ENCODE measurements around the gene HOXA1.

Gene HOXA1

DNA sequence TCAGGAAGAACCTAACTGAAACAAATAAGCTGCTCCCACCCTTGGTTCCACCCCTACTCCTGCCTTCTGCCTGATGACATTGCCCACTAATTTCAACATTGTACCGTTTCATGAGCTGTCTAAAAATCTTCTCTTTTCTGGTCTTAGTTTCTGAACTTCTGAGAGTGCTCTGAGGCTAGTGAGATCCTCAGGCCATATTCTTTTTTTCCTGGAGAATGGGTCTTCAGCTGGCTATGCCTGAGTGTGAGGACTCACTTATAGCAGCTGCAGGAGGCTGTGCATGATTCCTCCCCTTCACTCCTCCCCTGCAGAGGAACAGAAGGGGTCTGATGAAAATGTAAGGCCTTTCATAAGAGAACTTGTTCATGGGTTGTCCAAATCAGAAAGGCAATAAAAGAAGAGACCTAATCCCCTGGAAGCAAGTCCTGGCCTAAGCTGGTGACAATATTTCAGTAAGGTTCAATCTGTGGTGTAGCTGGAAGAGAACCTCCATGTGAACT is 23.7 kb upstream of the HOXA1 start:
- Histone ChIP-seq H3K27ac (replicated peaks) (no peak overlapping the region), H3K27me3 (ENCODE audit: insufficient read depth, poor library complexity, severe bottlenecking) (peaks cover 3% of the 10 kb centered on the region), H3K4me3 (replicated peaks; ENCODE audit: insufficient read depth, low read length) (no peak overlapping the region)
- no peak for DNase-seq (ENCODE audit: low read depth in 1 of 2, low spot score in 1 of 2)
- no peak for TF ChIP-seq GABPA (IDR thresholded peaks at IDR 0.05; ENCODE audit: low read depth)
- no peak for TF ChIP-seq POLR2AphosphoS5 (IDR thresholded peaks at IDR 0.05; ENCODE audit: low read depth)
- TF ChIP-seq SPI1 (IDR thresholded peaks at IDR 0.05; ENCODE audit: borderline replicate concordance, low read depth): no peak
- TF ChIP-seq, protein P1, sequence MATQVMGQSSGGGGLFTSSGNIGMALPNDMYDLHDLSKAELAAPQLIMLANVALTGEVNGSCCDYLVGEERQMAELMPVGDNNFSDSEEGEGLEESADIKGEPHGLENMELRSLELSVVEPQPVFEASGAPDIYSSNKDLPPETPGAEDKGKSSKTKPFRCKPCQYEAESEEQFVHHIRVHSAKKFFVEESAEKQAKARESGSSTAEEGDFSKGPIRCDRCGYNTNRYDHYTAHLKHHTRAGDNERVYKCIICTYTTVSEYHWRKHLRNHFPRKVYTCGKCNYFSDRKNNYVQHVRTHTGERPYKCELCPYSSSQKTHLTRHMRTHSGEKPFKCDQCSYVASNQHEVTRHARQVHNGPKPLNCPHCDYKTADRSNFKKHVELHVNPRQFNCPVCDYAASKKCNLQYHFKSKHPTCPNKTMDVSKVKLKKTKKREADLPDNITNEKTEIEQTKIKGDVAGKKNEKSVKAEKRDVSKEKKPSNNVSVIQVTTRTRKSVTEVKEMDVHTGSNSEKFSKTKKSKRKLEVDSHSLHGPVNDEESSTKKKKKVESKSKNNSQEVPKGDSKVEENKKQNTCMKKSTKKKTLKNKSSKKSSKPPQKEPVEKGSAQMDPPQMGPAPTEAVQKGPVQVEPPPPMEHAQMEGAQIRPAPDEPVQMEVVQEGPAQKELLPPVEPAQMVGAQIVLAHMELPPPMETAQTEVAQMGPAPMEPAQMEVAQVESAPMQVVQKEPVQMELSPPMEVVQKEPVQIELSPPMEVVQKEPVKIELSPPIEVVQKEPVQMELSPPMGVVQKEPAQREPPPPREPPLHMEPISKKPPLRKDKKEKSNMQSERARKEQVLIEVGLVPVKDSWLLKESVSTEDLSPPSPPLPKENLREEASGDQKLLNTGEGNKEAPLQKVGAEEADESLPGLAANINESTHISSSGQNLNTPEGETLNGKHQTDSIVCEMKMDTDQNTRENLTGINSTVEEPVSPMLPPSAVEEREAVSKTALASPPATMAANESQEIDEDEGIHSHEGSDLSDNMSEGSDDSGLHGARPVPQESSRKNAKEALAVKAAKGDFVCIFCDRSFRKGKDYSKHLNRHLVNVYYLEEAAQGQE (IDR thresholded peaks at IDR 0.05; ENCODE audit: insufficient replicate concordance, low read depth): no peak
- TF ChIP-seq CTCF (IDR thresholded peaks at IDR 0.05; ENCODE audit: insufficient read depth, low read length): no peak

- no peak for TF ChIP-seq POLR2AphosphoS5 (IDR thresholded peaks at IDR 0.05; ENCODE audit: low read depth)
- no peak for TF ChIP-seq CTCF (IDR thresholded peaks at IDR 0.05; ENCODE audit: insufficient read depth, low read length)
- TF ChIP-seq SPI1 (IDR thresholded peaks at IDR 0.05; ENCODE audit: borderline replicate concordance, low read depth): no peak
- TF ChIP-seq, protein P1 (IDR thresholded peaks at IDR 0.05; ENCODE audit: insufficient replicate concordance, low read depth): no peak
- no peak for TF ChIP-seq GABPA (IDR thresholded peaks at IDR 0.05; ENCODE audit: low read depth)
- peaks cover 3% of the 10 kb centered on the region for H3K27me3 ChIP-seq (ENCODE audit: insufficient read depth, poor library complexity, severe bottlenecking)
These were observed 22.8 kb upstream of the HOXA1 start for GRCh38 chr7:27118580-27118979.

GRCh38 chr7:27117887-27118491 is 22.2 kb upstream of the HOXA1 start:
- Histone ChIP-seq H3K27me3 (ENCODE audit: insufficient read depth, poor library complexity, severe bottlenecking) (peaks cover 3% of the 10 kb centered on the region), H3K27ac (replicated peaks) (no peak overlapping the region), H3K4me3 (replicated peaks; ENCODE audit: insufficient read depth, low read length) (no peak overlapping the region)
- no peak for DNase-seq (ENCODE audit: low read depth in 1 of 2, low spot score in 1 of 2)
- TF ChIP-seq GABPA (IDR thresholded peaks at IDR 0.05; ENCODE audit: low read depth): no peak
- no peak for TF ChIP-seq POLR2AphosphoS5 (IDR thresholded peaks at IDR 0.05; ENCODE audit: low read depth)
- no peak for TF ChIP-seq SPI1 (IDR thresholded peaks at IDR 0.05; ENCODE audit: borderline replicate concordance, low read depth)
- TF ChIP-seq, protein P1 (IDR thresholded peaks at IDR 0.05; ENCODE audit: insufficient replicate concordance, low read depth): no peak
- no peak for TF ChIP-seq CTCF (IDR thresholded peaks at IDR 0.05; ENCODE audit: insufficient read depth, low read length)

More at GRCh38 chr7:27118580-27118979, 22.8 kb upstream of the HOXA1 start:
- no peak for DNase-seq (ENCODE audit: low read depth in 1 of 2, low spot score in 1 of 2)
- no peak overlapping the region for H3K4me3 ChIP-seq (replicated peaks; ENCODE audit: insufficient read depth, low read length)
- no peak overlapping the region for H3K27ac ChIP-seq (replicated peaks)

Data from HL-60 (cell line).